Measurements from ENCODE around the gene H2BK1. TPM values are rescaled to one million over a fixed set of nuclear protein-coding genes. Genes with fewer than 3 reads are reported as not detected.

H2BK1 gene
- total RNA-seq, 1 donor from 2014 or later, result not detected

DNA sequence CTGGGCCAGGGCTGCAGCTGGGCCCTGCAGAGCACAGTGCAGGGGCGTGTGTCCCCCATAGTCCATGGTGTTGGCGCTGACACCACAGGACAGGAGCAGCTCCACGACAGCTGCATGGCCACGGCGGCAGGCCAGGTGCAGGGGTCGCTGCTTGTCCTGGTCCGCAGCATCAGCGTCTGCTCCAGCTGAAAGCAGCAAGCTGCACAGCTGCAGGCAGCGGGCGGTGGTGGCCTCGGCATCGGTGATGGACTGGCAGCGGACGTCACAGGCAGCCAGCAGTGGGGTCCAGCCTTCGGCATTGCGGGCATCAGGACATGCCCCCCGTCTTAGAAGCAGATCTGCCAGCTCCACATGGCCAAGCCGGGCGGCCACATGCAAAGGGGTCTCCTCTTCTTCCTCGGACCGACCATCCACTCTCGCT is 29.3 kb downstream of the H2BK1 start:
- no peak for DNase-seq (ENCODE audit: extremely low spot score in 2 of 2)
- H3K36me3 ChIP-seq, result no peaks in the 10 kb centered on the region
- no peaks in the 10 kb centered on the region for H3K27me3 ChIP-seq
- H3K4me1 ChIP-seq, result no peaks in the 10 kb centered on the region
- no peaks in the 10 kb centered on the region for H3K9me3 ChIP-seq
- H3K27ac ChIP-seq, result no peak overlapping the region
- intact Hi-C loops (cut with DNase I), result no loop called here
- TF ChIP-seq POLR2A (IDR thresholded peaks at IDR 0.05), result no peak
- no peak for TF ChIP-seq POLR2AphosphoS5 (IDR thresholded peaks at IDR 0.05; ENCODE audit: insufficient read depth in 1 of 2, low read depth in 1 of 2)
- TF ChIP-seq, protein P1, sequence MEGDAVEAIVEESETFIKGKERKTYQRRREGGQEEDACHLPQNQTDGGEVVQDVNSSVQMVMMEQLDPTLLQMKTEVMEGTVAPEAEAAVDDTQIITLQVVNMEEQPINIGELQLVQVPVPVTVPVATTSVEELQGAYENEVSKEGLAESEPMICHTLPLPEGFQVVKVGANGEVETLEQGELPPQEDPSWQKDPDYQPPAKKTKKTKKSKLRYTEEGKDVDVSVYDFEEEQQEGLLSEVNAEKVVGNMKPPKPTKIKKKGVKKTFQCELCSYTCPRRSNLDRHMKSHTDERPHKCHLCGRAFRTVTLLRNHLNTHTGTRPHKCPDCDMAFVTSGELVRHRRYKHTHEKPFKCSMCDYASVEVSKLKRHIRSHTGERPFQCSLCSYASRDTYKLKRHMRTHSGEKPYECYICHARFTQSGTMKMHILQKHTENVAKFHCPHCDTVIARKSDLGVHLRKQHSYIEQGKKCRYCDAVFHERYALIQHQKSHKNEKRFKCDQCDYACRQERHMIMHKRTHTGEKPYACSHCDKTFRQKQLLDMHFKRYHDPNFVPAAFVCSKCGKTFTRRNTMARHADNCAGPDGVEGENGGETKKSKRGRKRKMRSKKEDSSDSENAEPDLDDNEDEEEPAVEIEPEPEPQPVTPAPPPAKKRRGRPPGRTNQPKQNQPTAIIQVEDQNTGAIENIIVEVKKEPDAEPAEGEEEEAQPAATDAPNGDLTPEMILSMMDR (IDR thresholded peaks at IDR 0.05), result no peak
- no peak overlapping the region for H3K4me3 ChIP-seq

DNA sequence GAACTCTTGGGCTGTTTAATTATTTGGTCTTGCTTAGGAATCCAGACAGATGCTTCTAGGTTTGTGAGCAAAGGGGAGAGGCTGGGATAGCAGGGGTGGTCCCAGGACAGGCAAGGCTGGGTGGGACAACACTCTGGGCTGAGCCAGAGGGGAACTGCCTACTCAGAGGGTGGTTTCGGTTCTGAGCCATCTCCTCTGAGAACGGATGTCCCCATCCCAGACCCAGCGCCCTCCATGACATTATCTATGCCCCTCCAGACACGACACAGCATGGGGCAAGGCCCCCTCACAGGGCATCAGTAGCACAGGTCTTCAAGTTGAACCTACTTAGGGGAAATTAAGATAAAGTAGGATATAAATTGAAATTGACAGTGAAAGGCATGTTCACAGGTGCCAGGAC is 30.3 kb downstream of the H2BK1 start:
- intact Hi-C loops (cut with DNase I), result no loop called here

DNA sequence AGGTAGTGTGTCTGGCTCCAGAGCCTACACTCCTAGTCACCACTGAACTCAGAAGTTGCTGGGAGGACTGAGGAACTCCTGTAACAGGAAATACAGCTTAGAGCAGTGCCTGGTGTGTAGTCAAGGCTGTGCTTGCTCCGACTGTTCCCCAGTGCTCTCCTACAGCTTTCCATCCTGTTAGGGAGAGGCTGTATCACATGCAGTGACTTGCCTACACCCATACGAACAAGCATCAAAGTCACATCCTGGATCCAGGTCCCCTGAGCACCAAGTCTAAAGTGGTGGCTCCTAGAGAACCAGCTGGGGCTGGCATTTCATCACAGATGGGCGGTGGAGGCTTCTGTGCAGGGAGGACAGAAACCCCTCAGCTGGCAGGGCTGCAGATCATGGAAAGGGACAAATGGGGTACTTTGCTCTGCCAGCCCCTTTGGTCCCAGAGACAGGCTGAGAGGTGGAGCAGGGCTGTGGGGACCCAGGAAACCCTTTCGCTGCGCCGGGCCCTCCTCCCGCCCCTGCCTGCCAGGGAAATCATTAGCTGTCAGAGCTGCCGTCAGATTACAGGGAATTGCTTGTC is 30.9 kb downstream of the H2BK1 start:
- Histone ChIP-seq H3K4me1 (no peaks in the 10 kb centered on the region), H3K36me3 (no peaks in the 10 kb centered on the region), H3K27ac (no peak overlapping the region), H3K4me3 (no peak overlapping the region), H3K9me3 (no peaks in the 10 kb centered on the region), H3K27me3 (no peaks in the 10 kb centered on the region)
- no peak for DNase-seq (ENCODE audit: extremely low spot score in 2 of 2)
- TF ChIP-seq POLR2A (IDR thresholded peaks at IDR 0.05), result no peak
- no peak for TF ChIP-seq POLR2AphosphoS5 (IDR thresholded peaks at IDR 0.05; ENCODE audit: insufficient read depth in 1 of 2, low read depth in 1 of 2)
- intact Hi-C loops (cut with DNase I), result no loop called here

More for the DNA sequence above, 30.3 kb downstream of the H2BK1 start:
- Histone ChIP-seq H3K27me3 (no peaks in the 10 kb centered on the region), H3K4me1 (no peaks in the 10 kb centered on the region), H3K36me3 (no peaks in the 10 kb centered on the region), H3K9me3 (no peaks in the 10 kb centered on the region), H3K27ac (no peak overlapping the region), H3K4me3 (no peak overlapping the region)
- no peak for DNase-seq (ENCODE audit: extremely low spot score in 2 of 2)
- TF ChIP-seq POLR2AphosphoS5 (IDR thresholded peaks at IDR 0.05; ENCODE audit: insufficient read depth in 1 of 2, low read depth in 1 of 2), result no peak

DNA sequence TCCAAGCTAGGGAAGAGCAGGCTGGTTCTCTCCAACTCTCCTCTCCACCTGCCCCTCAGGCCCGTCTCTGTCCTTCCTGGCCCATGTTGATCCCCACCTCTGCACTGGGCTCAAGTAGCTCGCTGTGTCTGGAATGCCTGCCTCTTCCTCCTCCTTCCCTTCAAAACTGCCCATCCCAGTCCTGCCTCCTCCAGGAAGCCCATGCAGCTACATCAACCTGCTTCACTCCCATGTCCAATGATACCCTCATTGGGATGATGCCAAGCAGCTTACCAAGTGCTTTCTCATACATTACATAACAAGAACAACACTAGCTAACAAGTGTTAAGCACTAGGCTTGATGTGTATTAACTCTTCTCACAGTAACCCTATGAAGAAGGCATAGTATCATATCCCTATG is 31.5 kb downstream of the H2BK1 start:
- Histone ChIP-seq H3K9me3 (no peaks in the 10 kb centered on the region), H3K36me3 (no peaks in the 10 kb centered on the region), H3K27ac (no peak overlapping the region), H3K4me3 (no peak overlapping the region), H3K4me1 (no peaks in the 10 kb centered on the region), H3K27me3 (no peaks in the 10 kb centered on the region)
- DNase-seq (ENCODE audit: extremely low spot score in 2 of 2), result no peak
- intact Hi-C loops (cut with DNase I), result no loop called here
- TF ChIP-seq POLR2A (IDR thresholded peaks at IDR 0.05) (no peak), POLR2AphosphoS5 (IDR thresholded peaks at IDR 0.05; ENCODE audit: insufficient read depth in 1 of 2, low read depth in 1 of 2) (no peak)
- TF ChIP-seq, protein P1 (IDR thresholded peaks at IDR 0.05), result no peak

DNA sequence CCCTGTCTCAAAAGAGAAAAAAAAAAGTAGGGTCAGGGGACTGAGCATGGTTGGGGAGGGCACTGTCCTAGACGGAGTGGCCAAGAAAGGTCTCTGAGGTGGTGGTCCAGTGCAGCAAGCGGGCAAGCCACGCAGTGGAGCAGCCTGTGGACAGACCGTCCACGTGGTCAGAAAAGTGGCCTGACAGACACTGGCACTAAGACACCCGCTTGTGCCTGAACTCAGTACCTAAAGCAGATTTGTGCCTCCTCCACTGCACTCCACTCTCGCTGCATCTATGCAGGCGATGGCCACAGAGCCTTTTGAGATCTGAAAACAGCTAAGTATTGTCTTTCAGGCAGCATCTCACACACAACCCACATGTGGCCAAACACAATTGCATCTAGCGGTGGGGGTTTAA is 32.1 kb downstream of the H2BK1 start:
- no peak for DNase-seq (ENCODE audit: extremely low spot score in 2 of 2)
- Histone ChIP-seq H3K4me1 (no peaks in the 10 kb centered on the region), H3K27ac (no peak overlapping the region), H3K9me3 (no peaks in the 10 kb centered on the region), H3K36me3 (no peaks in the 10 kb centered on the region), H3K27me3 (no peaks in the 10 kb centered on the region), H3K4me3 (no peak overlapping the region)
- no peak for TF ChIP-seq POLR2AphosphoS5 (IDR thresholded peaks at IDR 0.05; ENCODE audit: insufficient read depth in 1 of 2, low read depth in 1 of 2)
- TF ChIP-seq POLR2A (IDR thresholded peaks at IDR 0.05), result no peak
- TF ChIP-seq, protein P1 (IDR thresholded peaks at IDR 0.05), result no peak
- intact Hi-C loops (cut with DNase I), result no loop called here

DNA sequence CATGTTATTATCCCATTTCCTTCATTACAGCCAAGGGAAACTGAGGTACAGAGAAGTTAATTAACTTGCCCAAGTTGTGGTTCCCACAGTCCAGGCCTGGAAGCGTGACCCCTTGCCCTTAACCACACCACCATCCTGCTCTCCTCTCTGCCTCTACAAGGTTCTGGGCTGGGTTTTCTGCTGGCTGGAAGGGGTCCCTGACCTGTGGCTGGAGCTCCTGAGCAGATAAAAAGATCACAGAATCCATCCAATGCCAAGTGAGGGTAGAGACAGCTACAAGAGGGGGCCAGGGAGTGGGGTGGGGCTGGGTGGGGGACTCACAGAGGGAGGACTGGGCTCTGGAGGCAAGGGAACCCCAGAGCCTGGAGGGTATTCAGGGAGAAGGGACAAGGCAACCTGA is 33.0 kb downstream of the H2BK1 start:
- Histone ChIP-seq H3K4me3 (no peak overlapping the region), H3K27me3 (no peaks in the 10 kb centered on the region), H3K9me3 (no peaks in the 10 kb centered on the region), H3K4me1 (no peaks in the 10 kb centered on the region), H3K36me3 (no peaks in the 10 kb centered on the region), H3K27ac (no peak overlapping the region)
- TF ChIP-seq POLR2A (IDR thresholded peaks at IDR 0.05), result no peak
- TF ChIP-seq, protein P1 (IDR thresholded peaks at IDR 0.05), result no peak
- TF ChIP-seq POLR2AphosphoS5 (IDR thresholded peaks at IDR 0.05; ENCODE audit: insufficient read depth in 1 of 2, low read depth in 1 of 2), result no peak
- intact Hi-C loops (cut with DNase I), result no loop called here
- no peak for DNase-seq (ENCODE audit: extremely low spot score in 2 of 2)

All from vagina (tissue), 2 donors.